Neural progenitor cell (in vitro differentiated cells): ENCODE results near the gene DCST2.

ENCODE experiments used
- CTCF ChIP-seq: fragments of 200-600 bp; sonication (generic); IDR thresholded peaks from 2 replicates; pipeline ENCODE4 v1.5.1; 2017; ENCODE audit warnings: antibody characterized with exemption, mild to moderate bottlenecking
- EZH2 ChIP-seq: fragments of 200-600 bp; sonication (generic); IDR thresholded peaks from 2 replicates; pipeline ENCODE4 v1.6.1; 2017; ENCODE audit warnings: antibody characterized with exemption, mild to moderate bottlenecking, moderate library complexity

GRCh38 chr1:155048449-155049334 lies 15.1 kb upstream of the DCST2 start:
- TF ChIP-seq EZH2: no peak
- TF ChIP-seq CTCF: no peak
